WTC11 (cell line): ENCODE data around the gene LRRC14B. TPM values are rescaled to one million over a fixed set of nuclear protein-coding genes. Genes with fewer than 3 reads are reported as not detected.

Source experiments
- ATAC-seq: fragments of 200-7000 bp; cut with Tn5 transposase; 2 replicates; pipeline ENCODE4 v1.10.0; 2021; ENCODE audit warnings: mild to moderate bottlenecking, moderate library complexity
- Bru-seq: library from RNA; stranded (reverse); fragments of 400-500 nt; gene quantifications from one replicate; lab custom pipeline; 2021; lab: Mats Ljungman, UMichigan
- CTCF ChIA-PET: fragments of 300-600 bp; sonication (Branson Sonifier 250); formaldehyde crosslinking; loops from one replicate; lab custom pipeline; 2021; ENCODE audit warnings: antibody characterized with exemption; lab: Charles Lee
- POLR2A ChIA-PET: fragments of 350-600 bp; sonication (Branson Sonifier 250); formaldehyde crosslinking; loops from one replicate; lab custom pipeline; 2021; ENCODE audit warnings: antibody characterized with exemption; lab: Charles Lee
- DNase-seq: peaks from one replicate; pipeline ENCODE4 v3.0.0; 2021; ENCODE audit warnings: low spot score
- H3K27ac Mint-ChIP-seq: 2 replicates; pipeline ENCODE4 v1.8.0; 2021; ENCODE audit warnings: mixed read lengths
- H3K27me3 Mint-ChIP-seq: 2 replicates; pipeline ENCODE4 v1.8.0; 2021; ENCODE audit warnings: low read depth, mild to moderate bottlenecking, moderate library complexity, mixed read lengths
- H3K36me3 Mint-ChIP-seq: 2 replicates; pipeline ENCODE4 v1.8.0; 2021; ENCODE audit warnings: mixed read lengths
- H3K4me1 Mint-ChIP-seq: 2 replicates; pipeline ENCODE4 v1.8.0; 2022; ENCODE audit warnings: mixed read lengths
- H3K4me3 Mint-ChIP-seq: 2 replicates; pipeline ENCODE4 v1.8.0; 2021; ENCODE audit warnings: mild to moderate bottlenecking, moderate library complexity, mixed read lengths
- H3K9me3 Mint-ChIP-seq: 2 replicates; pipeline ENCODE4 v1.8.0; 2021; ENCODE audit warnings: mixed read lengths
- CBFB ChIP-seq: sonication (generic); formaldehyde crosslinking; IDR thresholded peaks from 2 replicates; pipeline ENCODE4 v1.8.1; 2022; ENCODE audit warnings: mild to moderate bottlenecking, low read depth, missing genetic modification reagents
- CREB1 ChIP-seq: sonication (generic); formaldehyde crosslinking; IDR thresholded peaks from 2 replicates; pipeline ENCODE4 v1.8.0; 2023; ENCODE audit warnings: mild to moderate bottlenecking, missing genetic modification reagents
- CREM ChIP-seq: sonication (generic); formaldehyde crosslinking; IDR thresholded peaks from 2 replicates; pipeline ENCODE4 v1.8.1; 2022; ENCODE audit warnings: mild to moderate bottlenecking, missing genetic modification reagents, moderate library complexity
- FOXJ3 ChIP-seq: sonication (generic); formaldehyde crosslinking; IDR thresholded peaks from 2 replicates; pipeline ENCODE4 v1.9.0; 2021; ENCODE audit warnings: missing genetic modification reagents, mild to moderate bottlenecking, borderline replicate concordance
- FOXP1 ChIP-seq: sonication (generic); formaldehyde crosslinking; IDR thresholded peaks from 2 replicates; pipeline ENCODE4 v1.8.0; 2022; ENCODE audit warnings: missing genetic modification reagents, mild to moderate bottlenecking, moderate library complexity, borderline replicate concordance
- GTF2I ChIP-seq: fragments of 250-450 bp; sonication (Bioruptor Pico); conservative IDR thresholded peaks from 2 replicates; pipeline ENCODE4 v1.4.0; 2021; ENCODE audit warnings: mild to moderate bottlenecking
- IRF2 ChIP-seq: sonication (generic); formaldehyde crosslinking; IDR thresholded peaks from 2 replicates; pipeline ENCODE4 v1.8.0; 2022; ENCODE audit warnings: low read depth, missing genetic modification reagents, borderline replicate concordance
- JUN ChIP-seq: sonication (generic); formaldehyde crosslinking; IDR thresholded peaks from 2 replicates; pipeline ENCODE4 v1.8.0; 2023; ENCODE audit warnings: mild to moderate bottlenecking, missing genetic modification reagents
- KAT7 ChIP-seq: sonication (generic); formaldehyde crosslinking; IDR thresholded peaks from 2 replicates; pipeline ENCODE4 v1.8.1; 2023; ENCODE audit warnings: missing genetic modification reagents, mild to moderate bottlenecking, borderline replicate concordance
- NFATC4 ChIP-seq: fragments of 250-450 bp; sonication (Bioruptor Pico); IDR thresholded peaks from 2 replicates; pipeline ENCODE4 v1.9.0; 2021; ENCODE audit warnings: mild to moderate bottlenecking
- NFE2L1 ChIP-seq: sonication (generic); formaldehyde crosslinking; IDR thresholded peaks from 2 replicates; pipeline ENCODE4 v1.8.1; 2023; ENCODE audit warnings: missing genetic modification reagents
- NR1H2 ChIP-seq: sonication (generic); formaldehyde crosslinking; IDR thresholded peaks from 2 replicates; pipeline ENCODE4 v1.9.0; 2021; ENCODE audit warnings: mild to moderate bottlenecking, moderate library complexity, missing genetic modification reagents
- PRRX2 ChIP-seq: fragments of 250-450 bp; sonication (Bioruptor Pico); IDR thresholded peaks from 2 replicates; pipeline ENCODE4 v1.8.0; 2021; ENCODE audit warnings: mild to moderate bottlenecking
- SMAD4 ChIP-seq: sonication (generic); formaldehyde crosslinking; IDR thresholded peaks from 2 replicates; pipeline ENCODE4 v1.8.0; 2022; ENCODE audit warnings: mild to moderate bottlenecking, missing genetic modification reagents
- ZNF121 ChIP-seq: sonication (generic); formaldehyde crosslinking; IDR thresholded peaks from 2 replicates; pipeline ENCODE4 v1.8.0; 2023; ENCODE audit warnings: missing genetic modification reagents
- ZNF138 ChIP-seq: sonication (generic); formaldehyde crosslinking; conservative IDR thresholded peaks from 2 replicates; pipeline ENCODE4 v1.8.1; 2022; ENCODE audit warnings: mild to moderate bottlenecking, moderate library complexity, missing genetic modification reagents
- ZNF219 ChIP-seq: sonication (generic); formaldehyde crosslinking; IDR thresholded peaks from 2 replicates; pipeline ENCODE4 v1.8.0; 2023; ENCODE audit warnings: missing genetic modification reagents, mild to moderate bottlenecking, borderline replicate concordance
- ZNF396 ChIP-seq: fragments of 250-450 bp; sonication (Bioruptor Pico); IDR thresholded peaks from 2 replicates; pipeline ENCODE4 v1.8.0; 2021; ENCODE audit warnings: mild to moderate bottlenecking, moderate library complexity, borderline replicate concordance
- long read RNA-seq, 3 experiments: library from RNA in 1 of 3; library from capped mRNA in 1 of 3; library from polyadenylated mRNA in 1 of 3; unstranded in 2 of 3; stranded (forward) in 1 of 3; transcript quantifications; one replicate each; pipeline ENCODE4 v2.0.0, GENCODE V29; 2021
- total RNA-seq: library from RNA; stranded (reverse); gene quantifications from 3 replicates; pipeline ENCODE4 v1.2.3, GENCODE V29; 2021
- TF ChIP-seq, protein P1 (sequence below): sonication (generic); formaldehyde crosslinking; IDR thresholded peaks from 2 replicates; pipeline ENCODE4 v1.8.1; 2022; ENCODE audit warnings: mild to moderate bottlenecking, moderate library complexity, missing genetic modification reagents
- TF ChIP-seq, protein P2 (sequence below): sonication (generic); formaldehyde crosslinking; IDR thresholded peaks from 2 replicates; pipeline ENCODE4 v1.8.1; 2023; ENCODE audit warnings: mild to moderate bottlenecking, missing genetic modification reagents
- TF ChIP-seq, protein P3 (sequence below): fragments of 250-450 bp; sonication (Bioruptor Pico); IDR thresholded peaks from 2 replicates; pipeline ENCODE4 v2.1.2; 2022; ENCODE audit warnings: mild to moderate bottlenecking, moderate library complexity
- TF ChIP-seq, protein P4 (sequence below): sonication (generic); formaldehyde crosslinking; IDR thresholded peaks from 2 replicates; pipeline ENCODE4 v1.8.1; 2022; ENCODE audit warnings: mild to moderate bottlenecking, missing genetic modification reagents, moderate library complexity, borderline replicate concordance
- TF ChIP-seq, protein P5 (sequence below): sonication (generic); formaldehyde crosslinking; IDR thresholded peaks from 2 replicates; pipeline ENCODE4 v1.8.1; 2023; ENCODE audit warnings: mild to moderate bottlenecking, missing genetic modification reagents, moderate library complexity
- TF ChIP-seq, protein P6 (sequence below): sonication (generic); formaldehyde crosslinking; IDR thresholded peaks from 2 replicates; pipeline ENCODE4 v1.8.0; 2023; ENCODE audit warnings: missing genetic modification reagents

Gene LRRC14B
- 0.11 TPM in 1 of 3 replicates, not detected in the others for total RNA-seq
- Bru-seq, nascent RNA = not detected
- long read RNA-seq, experiment 1 = 0 reads
- long read RNA-seq, experiment 2 = 0 reads
- long read RNA-seq, experiment 3 = 0 reads

DNA sequence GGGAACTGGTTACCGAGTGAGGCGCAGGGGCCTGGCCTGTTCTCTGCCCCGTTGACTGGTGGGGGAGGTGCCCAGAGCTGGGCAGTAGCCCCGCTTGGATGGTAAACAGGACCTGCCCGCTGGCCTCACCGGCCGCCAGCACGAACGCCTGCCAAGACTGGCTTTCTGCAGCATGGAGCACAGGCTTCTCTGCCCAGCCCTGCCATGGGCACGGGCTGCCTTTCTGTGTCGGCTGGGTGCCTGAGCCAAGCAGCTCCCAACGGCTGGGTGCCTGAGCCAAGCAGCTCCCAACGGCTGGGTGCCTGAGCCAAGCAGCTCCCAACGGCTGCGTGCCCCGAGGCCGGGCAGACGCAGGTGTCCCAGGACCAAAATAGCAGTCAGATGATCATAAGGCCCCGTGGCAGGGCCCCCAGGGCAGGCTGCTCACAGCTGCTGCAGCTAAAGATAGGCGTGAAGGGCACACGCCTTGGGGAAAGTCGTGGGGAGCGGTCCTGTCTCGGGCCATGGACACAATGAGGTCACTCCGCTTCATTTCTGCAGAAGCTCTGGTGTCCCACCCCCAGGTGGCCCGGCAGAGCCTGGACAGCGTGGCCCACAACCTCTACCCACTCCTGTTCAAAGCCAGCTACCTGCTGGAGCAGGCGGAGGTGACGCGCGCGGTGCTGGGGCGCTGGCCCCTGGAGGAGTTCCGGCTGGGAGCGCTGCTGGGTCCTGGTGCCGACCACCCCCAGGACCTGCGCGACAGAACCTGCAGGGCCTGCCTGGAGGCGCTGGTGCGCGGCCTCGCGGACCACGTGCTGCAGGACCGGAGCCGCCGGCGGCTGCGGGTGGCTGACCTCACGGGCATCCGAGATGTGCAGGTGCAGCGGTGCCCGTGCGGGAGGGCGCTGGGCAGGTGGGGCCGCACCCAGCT lies at the start of gene LRRC14B:
TSS of gene LRRC14B (plus strand) at position 460 of the 913 bp plus-strand sequence. CDS start at position 504, 44 bp downstream.
- Mint-ChIP-seq H3K4me3 (no peak within 1 kb of the TSS), H3K4me1 (peaks cover 8% of the 10 kb centered on the region), H3K36me3 (no peaks in the 10 kb centered on the region), H3K9me3 (no peaks in the 10 kb centered on the region), H3K27ac (no peak within 1 kb of the TSS), H3K27me3 (no peaks in the 10 kb centered on the region; the same call in 1 of the 2 replicates)
- no peak for DNase-seq
- ChIA-PET POLR2A (no interaction called here), CTCF (interaction anchor here (0.8 to 1.2 kb wide), 3 partner anchors 9 to 137 kb away, joined by 3 read pairs; no protein-coding TSS in a partner anchor)
- TF ChIP-seq SMAD4 (CRISPR knock-in tag) (no peak), ZNF121 (CRISPR knock-in tag) (no peak), ZNF219 (CRISPR knock-in tag) (no peak), CBFB (CRISPR knock-in tag) (no peak), FOXJ3 (CRISPR knock-in tag) (no peak), NFATC4 (CRISPR knock-in tag) (no peak), KAT7 (CRISPR knock-in tag) (no peak), NR1H2 (CRISPR knock-in tag) (no peak), ZNF396 (CRISPR knock-in tag) (no peak), ZNF138 (no peak), JUN (no peak), FOXP1 (no peak), CREM (no peak)
- TF ChIP-seq, protein P1, sequence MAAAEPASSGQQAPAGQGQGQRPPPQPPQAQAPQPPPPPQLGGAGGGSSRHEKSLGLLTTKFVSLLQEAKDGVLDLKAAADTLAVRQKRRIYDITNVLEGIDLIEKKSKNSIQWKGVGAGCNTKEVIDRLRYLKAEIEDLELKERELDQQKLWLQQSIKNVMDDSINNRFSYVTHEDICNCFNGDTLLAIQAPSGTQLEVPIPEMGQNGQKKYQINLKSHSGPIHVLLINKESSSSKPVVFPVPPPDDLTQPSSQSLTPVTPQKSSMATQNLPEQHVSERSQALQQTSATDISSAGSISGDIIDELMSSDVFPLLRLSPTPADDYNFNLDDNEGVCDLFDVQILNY (CRISPR knock-in tag) = no peak
- TF ChIP-seq, protein P2, sequence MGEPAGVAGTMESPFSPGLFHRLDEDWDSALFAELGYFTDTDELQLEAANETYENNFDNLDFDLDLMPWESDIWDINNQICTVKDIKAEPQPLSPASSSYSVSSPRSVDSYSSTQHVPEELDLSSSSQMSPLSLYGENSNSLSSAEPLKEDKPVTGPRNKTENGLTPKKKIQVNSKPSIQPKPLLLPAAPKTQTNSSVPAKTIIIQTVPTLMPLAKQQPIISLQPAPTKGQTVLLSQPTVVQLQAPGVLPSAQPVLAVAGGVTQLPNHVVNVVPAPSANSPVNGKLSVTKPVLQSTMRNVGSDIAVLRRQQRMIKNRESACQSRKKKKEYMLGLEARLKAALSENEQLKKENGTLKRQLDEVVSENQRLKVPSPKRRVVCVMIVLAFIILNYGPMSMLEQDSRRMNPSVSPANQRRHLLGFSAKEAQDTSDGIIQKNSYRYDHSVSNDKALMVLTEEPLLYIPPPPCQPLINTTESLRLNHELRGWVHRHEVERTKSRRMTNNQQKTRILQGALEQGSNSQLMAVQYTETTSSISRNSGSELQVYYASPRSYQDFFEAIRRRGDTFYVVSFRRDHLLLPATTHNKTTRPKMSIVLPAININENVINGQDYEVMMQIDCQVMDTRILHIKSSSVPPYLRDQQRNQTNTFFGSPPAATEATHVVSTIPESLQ (CRISPR knock-in tag) = no peak
- TF ChIP-seq, protein P3, sequence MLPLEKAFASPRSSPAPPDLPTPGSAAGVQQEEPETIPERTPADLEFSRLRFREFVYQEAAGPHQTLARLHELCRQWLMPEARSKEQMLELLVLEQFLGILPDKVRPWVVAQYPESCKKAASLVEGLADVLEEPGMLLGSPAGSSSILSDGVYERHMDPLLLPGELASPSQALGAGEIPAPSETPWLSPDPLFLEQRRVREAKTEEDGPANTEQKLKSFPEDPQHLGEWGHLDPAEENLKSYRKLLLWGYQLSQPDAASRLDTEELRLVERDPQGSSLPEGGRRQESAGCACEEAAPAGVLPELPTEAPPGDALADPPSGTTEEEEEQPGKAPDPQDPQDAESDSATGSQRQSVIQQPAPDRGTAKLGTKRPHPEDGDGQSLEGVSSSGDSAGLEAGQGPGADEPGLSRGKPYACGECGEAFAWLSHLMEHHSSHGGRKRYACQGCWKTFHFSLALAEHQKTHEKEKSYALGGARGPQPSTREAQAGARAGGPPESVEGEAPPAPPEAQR = no peak
- TF ChIP-seq, protein P4, sequence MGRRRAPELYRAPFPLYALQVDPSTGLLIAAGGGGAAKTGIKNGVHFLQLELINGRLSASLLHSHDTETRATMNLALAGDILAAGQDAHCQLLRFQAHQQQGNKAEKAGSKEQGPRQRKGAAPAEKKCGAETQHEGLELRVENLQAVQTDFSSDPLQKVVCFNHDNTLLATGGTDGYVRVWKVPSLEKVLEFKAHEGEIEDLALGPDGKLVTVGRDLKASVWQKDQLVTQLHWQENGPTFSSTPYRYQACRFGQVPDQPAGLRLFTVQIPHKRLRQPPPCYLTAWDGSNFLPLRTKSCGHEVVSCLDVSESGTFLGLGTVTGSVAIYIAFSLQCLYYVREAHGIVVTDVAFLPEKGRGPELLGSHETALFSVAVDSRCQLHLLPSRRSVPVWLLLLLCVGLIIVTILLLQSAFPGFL (CRISPR knock-in tag) = no peak
- ATAC-seq = no peak

DNA sequence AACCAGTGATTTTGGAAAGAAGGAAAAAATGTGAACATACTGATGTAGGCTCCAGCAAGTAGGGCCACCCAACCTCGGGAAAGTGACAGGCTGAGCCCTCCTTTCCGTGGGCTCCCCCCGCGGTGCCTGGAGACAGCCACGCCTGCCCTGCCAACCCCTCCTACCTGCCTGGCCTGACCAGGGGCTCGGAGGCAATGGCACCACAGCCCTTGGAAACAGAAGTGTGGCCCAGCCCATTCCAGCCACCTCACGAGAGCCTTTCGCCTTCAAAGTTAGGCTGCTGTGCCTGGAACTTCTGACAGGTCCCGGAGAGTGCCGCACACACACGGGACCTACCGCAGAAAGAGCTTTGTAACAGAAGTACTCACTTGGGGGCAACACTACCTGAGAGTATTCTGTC lies 49.5 kb upstream of the LRRC14B start:
- H3K36me3 Mint-ChIP-seq = peaks cover 45% of the 10 kb centered on the region
- ChIA-PET POLR2A (no interaction called here), CTCF (no interaction called here)
- peaks cover 25% of the 10 kb centered on the region for H3K4me1 Mint-ChIP-seq
- DNase-seq = no peak
- no peak for ATAC-seq
- no peak overlapping the region for H3K27ac Mint-ChIP-seq
- peaks cover 2% of the 10 kb centered on the region for H3K9me3 Mint-ChIP-seq
- H3K4me3 Mint-ChIP-seq = no peak overlapping the region
- no peaks in the 10 kb centered on the region for H3K27me3 Mint-ChIP-seq
- TF ChIP-seq PRRX2 (no peak), NR1H2 (CRISPR knock-in tag) (no peak), NFE2L1 (CRISPR knock-in tag) (no peak), KAT7 (CRISPR knock-in tag) (no peak), GTF2I (CRISPR knock-in tag) (no peak), IRF2 (CRISPR knock-in tag) (no peak), CREB1 (CRISPR knock-in tag) (no peak)
- TF ChIP-seq, protein P5, sequence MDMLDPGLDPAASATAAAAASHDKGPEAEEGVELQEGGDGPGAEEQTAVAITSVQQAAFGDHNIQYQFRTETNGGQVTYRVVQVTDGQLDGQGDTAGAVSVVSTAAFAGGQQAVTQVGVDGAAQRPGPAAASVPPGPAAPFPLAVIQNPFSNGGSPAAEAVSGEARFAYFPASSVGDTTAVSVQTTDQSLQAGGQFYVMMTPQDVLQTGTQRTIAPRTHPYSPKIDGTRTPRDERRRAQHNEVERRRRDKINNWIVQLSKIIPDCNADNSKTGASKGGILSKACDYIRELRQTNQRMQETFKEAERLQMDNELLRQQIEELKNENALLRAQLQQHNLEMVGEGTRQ (CRISPR knock-in tag) = no peak
- TF ChIP-seq, protein P6, sequence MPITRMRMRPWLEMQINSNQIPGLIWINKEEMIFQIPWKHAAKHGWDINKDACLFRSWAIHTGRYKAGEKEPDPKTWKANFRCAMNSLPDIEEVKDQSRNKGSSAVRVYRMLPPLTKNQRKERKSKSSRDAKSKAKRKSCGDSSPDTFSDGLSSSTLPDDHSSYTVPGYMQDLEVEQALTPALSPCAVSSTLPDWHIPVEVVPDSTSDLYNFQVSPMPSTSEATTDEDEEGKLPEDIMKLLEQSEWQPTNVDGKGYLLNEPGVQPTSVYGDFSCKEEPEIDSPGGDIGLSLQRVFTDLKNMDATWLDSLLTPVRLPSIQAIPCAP = no peak
